ENCODE measurements around the gene WDR37. TPM values are rescaled to one million over a fixed set of nuclear protein-coding genes. Genes with fewer than 3 reads are reported as not detected.

Gene WDR37
- total and polyA plus RNA-seq, 8 donors, result 4.6 to 11.6 (median 8.6) TPM

- H3K27ac ChIP-seq, result no peak overlapping the region
- FAIRE-seq, result no peak
- intact Hi-C loops (cut with DNase I), result no loop called here
- no peak for ATAC-seq
- H3K9me3 ChIP-seq, result no peaks in the 10 kb centered on the region
- WGBS, 2 donors, result 55 to 56% methylated on average over 6 of the region's 6 CpGs
- no peak for DNase-seq
- peak overlapping the region in 1 of 4 donors; percentile 94 for H3K4me3 ChIP-seq
- no peaks in the 10 kb centered on the region for H3K27me3 ChIP-seq
- TF ChIP-seq, protein P1, sequence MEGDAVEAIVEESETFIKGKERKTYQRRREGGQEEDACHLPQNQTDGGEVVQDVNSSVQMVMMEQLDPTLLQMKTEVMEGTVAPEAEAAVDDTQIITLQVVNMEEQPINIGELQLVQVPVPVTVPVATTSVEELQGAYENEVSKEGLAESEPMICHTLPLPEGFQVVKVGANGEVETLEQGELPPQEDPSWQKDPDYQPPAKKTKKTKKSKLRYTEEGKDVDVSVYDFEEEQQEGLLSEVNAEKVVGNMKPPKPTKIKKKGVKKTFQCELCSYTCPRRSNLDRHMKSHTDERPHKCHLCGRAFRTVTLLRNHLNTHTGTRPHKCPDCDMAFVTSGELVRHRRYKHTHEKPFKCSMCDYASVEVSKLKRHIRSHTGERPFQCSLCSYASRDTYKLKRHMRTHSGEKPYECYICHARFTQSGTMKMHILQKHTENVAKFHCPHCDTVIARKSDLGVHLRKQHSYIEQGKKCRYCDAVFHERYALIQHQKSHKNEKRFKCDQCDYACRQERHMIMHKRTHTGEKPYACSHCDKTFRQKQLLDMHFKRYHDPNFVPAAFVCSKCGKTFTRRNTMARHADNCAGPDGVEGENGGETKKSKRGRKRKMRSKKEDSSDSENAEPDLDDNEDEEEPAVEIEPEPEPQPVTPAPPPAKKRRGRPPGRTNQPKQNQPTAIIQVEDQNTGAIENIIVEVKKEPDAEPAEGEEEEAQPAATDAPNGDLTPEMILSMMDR (IDR thresholded peaks at IDR 0.05), result no peak
- peaks cover 0 to 4% (median 0%) of the 10 kb centered on the region in 3 donors for H3K36me3 ChIP-seq
- peaks cover 35 to 46% (median 38%) of the 10 kb centered on the region in 3 donors for H3K4me1 ChIP-seq
These were observed 1.5 kb upstream of the WDR37 start for GRCh38 chr10:1054684-1055083.

GRCh38 chr10:1057106-1057657, 997 bp downstream of the WDR37 start:
- no peak for FAIRE-seq

DNA sequence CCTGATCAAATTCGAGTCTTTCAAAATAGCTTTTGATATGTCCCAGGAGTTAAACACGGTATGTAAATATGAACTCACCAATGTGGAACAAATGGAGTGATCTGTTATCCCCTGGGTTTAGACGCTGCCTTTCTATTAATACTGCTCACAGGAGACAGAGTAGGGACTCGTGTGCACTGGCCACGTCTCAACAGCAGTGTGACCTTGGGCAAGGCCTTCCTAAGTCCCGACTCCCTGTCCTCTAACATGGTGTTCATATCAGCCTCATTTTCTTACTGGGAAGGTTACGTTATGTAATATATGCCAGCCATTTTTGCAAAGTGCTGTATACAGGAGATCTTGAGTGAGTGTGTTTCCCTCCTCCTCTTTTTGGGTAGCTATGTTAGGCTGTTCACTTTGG, 1.8 kb downstream of the WDR37 start:
- no peak for FAIRE-seq

More at GRCh38 chr10:1057106-1057657, 997 bp downstream of the WDR37 start:
- Histone ChIP-seq H3K36me3 (no peaks in the 10 kb centered on the region), H3K9me3 (no peaks in the 10 kb centered on the region), H3K27ac (peak overlapping the region in 2 of 4 donors; percentile 98), H3K4me3 (peak overlapping the region; percentile 68 to 100 (median 95)), H3K27me3 (no peaks in the 10 kb centered on the region), H3K4me1 (peaks cover 20 to 31% (median 27%) of the 10 kb centered on the region in 3 donors)
- intact Hi-C loops (cut with DNase I), result no loop called here
- TF ChIP-seq, protein P1 (IDR thresholded peaks at IDR 0.05), result no peak
- ATAC-seq (peak in 3 of 4 donors; percentile 14 to 38 (median 26)), DNase-seq (no peak)
- WGBS, 2 donors, result 0 to 1% methylated on average over 21 to 26 of the region's 26 CpGs

GRCh38 chr10:1059902-1060301, 3.7 kb downstream of the WDR37 start:
- ATAC-seq (no peak), FAIRE-seq (no peak), DNase-seq (no peak)
- WGBS, 2 donors, result 95 to 97% methylated on average over 8 of the region's 8 CpGs
- H3K9me3 ChIP-seq, result no peaks in the 10 kb centered on the region
- H3K27me3 ChIP-seq, result no peaks in the 10 kb centered on the region
- no peak overlapping the region for H3K27ac ChIP-seq
- TF ChIP-seq, protein P1 (IDR thresholded peaks at IDR 0.05), result no peak
- no peak overlapping the region for H3K4me3 ChIP-seq
- H3K4me1 ChIP-seq, result peaks cover 12 to 14% (median 14%) of the 10 kb centered on the region in 3 donors
- H3K36me3 ChIP-seq, result peaks cover 0 to 4% (median 0%) of the 10 kb centered on the region in 3 donors
- intact Hi-C loops (cut with DNase I), result no loop called here

More for the DNA sequence above, 1.8 kb downstream of the WDR37 start:
- Histone ChIP-seq H3K36me3 (no peaks in the 10 kb centered on the region), H3K4me1 (peaks cover 20 to 31% (median 27%) of the 10 kb centered on the region in 3 donors), H3K27me3 (no peaks in the 10 kb centered on the region), H3K4me3 (peak overlapping the region in 2 of 4 donors; percentile 94 to 96), H3K27ac (peak overlapping the region in 1 of 4 donors; percentile 98), H3K9me3 (no peaks in the 10 kb centered on the region)
- DNase-seq (no peak), ATAC-seq (peak in 1 of 4 donors; percentile 6)
- 18 to 25% methylated on average over 7 of the region's 7 CpGs for WGBS, 2 donors
- intact Hi-C loops (cut with DNase I), result no loop called here
- TF ChIP-seq, protein P1 (IDR thresholded peaks at IDR 0.05), result no peak

Measured in pancreas (tissue), 10 donors.